H1 (cell line): ENCODE measurements around the gene KLRC3. TPM values are rescaled to one million over a fixed set of nuclear protein-coding genes. Genes with fewer than 3 reads are reported as not detected.
"Not testable (repeated sequence)": the region's sequence is repeated elsewhere in the genome, so short reads cannot be mapped to it uniquely, and the experiment has no call there.

Source experiments
- CTCF ChIA-PET: fragments of 300-600 bp; sonication (Branson Sonifier 250); formaldehyde crosslinking; loops from one replicate; lab custom pipeline; 2021; ENCODE audit not compliant: partially characterized antibody; lab: Charles Lee
- POLR2A ChIA-PET: fragments of 300-600 bp; sonication (Branson Sonifier 250); formaldehyde crosslinking; loops from one replicate; lab custom pipeline; 2021; ENCODE audit warnings: inconsistent platforms; ENCODE audit not compliant: partially characterized antibody; lab: Charles Lee
- DNase-seq, 2 experiments: peaks; one replicate each; pipeline versions ENCODE4 v3.0.0 to v3.0.0-alpha.2; 2010 to 2022; ENCODE audit warnings: low spot score in 2 of 2, low read depth in 1 of 2, mixed read lengths in 1 of 2
- FAIRE-seq: peaks from 2 replicates; lab custom pipeline; 2011; peaks lifted over from hg19 to GRCh38; lab: Jason Lieb, UNC
- H2AFZ ChIP-seq: 2 replicates; pipeline ENCODE4 v1.8.1; 2012; ENCODE audit warnings: low read length, inconsistent platforms
- H2AK5ac ChIP-seq: 2 replicates; pipeline ENCODE4 v1.6.1; 2013; ENCODE audit warnings: low read depth, low read length
- H2BK120ac ChIP-seq: replicated peaks from 2 replicates; pipeline ENCODE3; 2013; ENCODE audit warnings: low read depth, low read length, inconsistent platforms
- H2BK12ac ChIP-seq: 2 replicates; pipeline ENCODE4 v1.6.1; 2013; ENCODE audit warnings: low read depth, low read length
- H2BK15ac ChIP-seq: 2 replicates; pipeline ENCODE4 v1.6.1; 2013; ENCODE audit warnings: low read length
- H2BK20ac ChIP-seq: 2 replicates; pipeline ENCODE4 v1.6.1; 2013; ENCODE audit warnings: low read length
- H2BK5ac ChIP-seq: 2 replicates; pipeline ENCODE4 v1.6.1; 2013; ENCODE audit warnings: low read depth, low read length
- H3K14ac ChIP-seq: 2 replicates; pipeline ENCODE4 v1.6.1; 2013; ENCODE audit warnings: inconsistent platforms; ENCODE audit not compliant: insufficient read length
- H3K18ac ChIP-seq: 2 replicates; pipeline ENCODE4 v1.6.1; 2013; ENCODE audit warnings: low read length; ENCODE audit errors: extremely low read depth
- H3K23ac ChIP-seq: 2 replicates; pipeline ENCODE4 v1.6.1; 2013; ENCODE audit warnings: inconsistent platforms; ENCODE audit not compliant: insufficient read length
- H3K23me2 ChIP-seq: 2 replicates; pipeline ENCODE4 v1.6.1; 2013; ENCODE audit warnings: low read depth, low read length
- H3K27ac ChIP-seq: 2 replicates; pipeline ENCODE4 v1.6.1; 2011; ENCODE audit warnings: low read depth, low read length, inconsistent platforms
- H3K27me3 ChIP-seq, 4 experiments: replicated peaks in 1 of 4; 1 replicate in 1 of 4; 2 replicates in 3 of 4; pipeline versions ENCODE4 v1.6.1 to v1.8.1; 2011 to 2013; ENCODE audit warnings: low read length in 3 of 4, mild to moderate bottlenecking in 3 of 4, inconsistent platforms in 2 of 4, mixed read lengths in 2 of 4, moderate library complexity in 1 of 4; ENCODE audit not compliant: control insufficient read depth in 3 of 4, insufficient read depth in 3 of 4; ENCODE audit errors: extremely low read depth in 1 of 4
- H3K36me3 ChIP-seq, 4 experiments: 2 replicates each; pipeline versions ENCODE4 v1.6.1 to v1.8.1; 2011 to 2013; ENCODE audit warnings: mild to moderate bottlenecking in 4 of 4, low read length in 3 of 4, moderate library complexity in 2 of 4, control low read depth in 1 of 4, inconsistent platforms in 1 of 4; ENCODE audit not compliant: insufficient read depth in 4 of 4, control insufficient read depth in 2 of 4
- H3K4ac ChIP-seq: replicated peaks from 2 replicates; pipeline ENCODE3; 2013; ENCODE audit warnings: low read length, low read depth, mixed read lengths, inconsistent platforms; ENCODE audit not compliant: insufficient read length
- H3K4me1 ChIP-seq, 4 experiments: replicated peaks in 1 of 4; 1 replicate in 1 of 4; 2 replicates in 3 of 4; pipeline versions ENCODE4 v1.6.1 to v1.8.1; 2011 to 2013; ENCODE audit warnings: low read length in 3 of 4, inconsistent platforms in 2 of 4, mixed read lengths in 1 of 4; ENCODE audit not compliant: insufficient read depth in 4 of 4, control insufficient read depth in 3 of 4
- H3K4me2 ChIP-seq, 2 experiments: 2 replicates each; pipeline versions ENCODE4 v1.6.1 to v1.8.1; 2011 to 2013; ENCODE audit warnings: low read depth in 2 of 2, low read length in 2 of 2, control low read depth in 1 of 2, inconsistent platforms in 1 of 2, mild to moderate bottlenecking in 1 of 2; ENCODE audit not compliant: insufficient read depth in 1 of 2
- H3K4me3 ChIP-seq, 4 experiments: fragments of 200-600, 300-600 bp in 1 of 4; sonication (generic), shearing (Covaris generic), sonication (Bioruptor Twin) in 1 of 4; 2 replicates each; pipeline versions ENCODE4 v1.5.1 to v1.8.1; 2011 to 2016; ENCODE audit warnings: low read length in 4 of 4, low read depth in 3 of 4, control low read depth in 2 of 4, inconsistent platforms in 2 of 4, mild to moderate bottlenecking in 2 of 4, mixed read lengths in 1 of 4, moderate library complexity in 1 of 4; ENCODE audit not compliant: insufficient read depth in 2 of 4; ENCODE audit errors: extremely low read depth in 1 of 4
- H3K56ac ChIP-seq: replicated peaks from 2 replicates; pipeline ENCODE3; 2013; ENCODE audit warnings: low read depth, mild to moderate bottlenecking, mixed read lengths, low read length, inconsistent platforms; ENCODE audit not compliant: insufficient read length
- H3K79me1 ChIP-seq: 2 replicates; pipeline ENCODE4 v1.6.1; 2013; ENCODE audit warnings: low read depth, low read length, control low read depth
- H3K79me2 ChIP-seq, 2 experiments: 2 replicates each; pipeline versions ENCODE4 v1.6.1 to v1.8.1; 2012 to 2013; ENCODE audit warnings: low read length in 2 of 2, mild to moderate bottlenecking in 2 of 2, inconsistent platforms in 1 of 2; ENCODE audit not compliant: insufficient read depth in 2 of 2, control insufficient read depth in 1 of 2
- H3K9ac ChIP-seq, 4 experiments: replicated peaks in 1 of 4; 1 replicate in 1 of 4; 2 replicates in 3 of 4; pipeline versions ENCODE4 v1.6.1 to v1.8.1; 2011 to 2013; ENCODE audit warnings: low read depth in 3 of 4, low read length in 3 of 4, control low read depth in 2 of 4, mild to moderate bottlenecking in 2 of 4, moderate library complexity in 2 of 4, inconsistent platforms in 1 of 4; ENCODE audit errors: extremely low read depth in 1 of 4
- H3K9me3 ChIP-seq, 2 experiments: 2 replicates each; pipeline versions ENCODE4 v1.6.1 to v1.8.1; 2012 to 2013; ENCODE audit warnings: mild to moderate bottlenecking in 2 of 2, moderate library complexity in 2 of 2, control low read depth in 1 of 2, inconsistent platforms in 1 of 2, low read depth in 1 of 2, low read length in 1 of 2, mixed read lengths in 1 of 2; ENCODE audit not compliant: insufficient read depth in 2 of 2
- H4K20me1 ChIP-seq, 2 experiments: replicated peaks in 1 of 2; 2 replicates each; pipeline versions ENCODE3 to v1.8.1; 2011 to 2013; ENCODE audit warnings: inconsistent platforms in 2 of 2, low read length in 2 of 2, mild to moderate bottlenecking in 1 of 2; ENCODE audit not compliant: insufficient read depth in 2 of 2, control insufficient read depth in 1 of 2
- H4K5ac ChIP-seq: 2 replicates; pipeline ENCODE4 v1.6.1; 2013; ENCODE audit warnings: low read length, low read depth, mixed read lengths, inconsistent platforms; ENCODE audit not compliant: insufficient read length
- H4K8ac ChIP-seq: 2 replicates; pipeline ENCODE4 v1.8.0; 2013; ENCODE audit warnings: mild to moderate bottlenecking, moderate library complexity, low read length, inconsistent platforms; ENCODE audit not compliant: insufficient read depth; ENCODE audit errors: extremely low read depth
- H4K91ac ChIP-seq: replicated peaks from 2 replicates; pipeline ENCODE3; 2013; ENCODE audit warnings: low read length, mixed read lengths, inconsistent platforms; ENCODE audit not compliant: insufficient read length
- WGBS, 2 experiments: shearing (Covaris generic) in 1 of 2; methylation state at CpG; one replicate each; pipeline versions ENCODE4 v1.1.6 to v1.1.7; 2013 to 2015; ENCODE audit warnings: low lambda C conversion rate in 2 of 2, mixed read lengths in 2 of 2, inconsistent platforms in 1 of 2, low coverage in 1 of 2, missing lambda C conversion rate in 1 of 2; ENCODE audit not compliant: insufficient replicate concordance in 2 of 2, insufficient coverage in 1 of 2, insufficient read length in 1 of 2; ENCODE audit errors: extremely low coverage in 1 of 2, missing lambda C conversion rate in 1 of 2; 5-methylcytosine and 5-hydroxymethylcytosine counted together
- polyA plus RNA-seq, 7 experiments: library from polyadenylated mRNA; depleted of rRNA in 3 of 7; stranded (reverse) in 5 of 7; unstranded in 2 of 7; fragments of >200 nt in 5 of 7; fragments of 200-250 nt in 2 of 7; gene quantifications; 1 replicate in 5 of 7; 2 replicates in 1 of 7; 4 replicates in 1 of 7; pipeline versions ENCODE4 v1.2.1 to v1.2.3, GENCODE V29; 2011 to 2013; ENCODE audit warnings: missing spikeins in 2 of 7, mixed read lengths in 2 of 7
- total RNA-seq: library from RNA; stranded (reverse); fragmentation: NEBNext Ultra II Directional; extraction: Animal tissue kit (Norgen Biotek cat#: 25700); gene quantifications from 2 replicates; pipeline ENCODE4 v1.2.1, GENCODE V29; 2021

The KLRC3 gene
- total and polyA plus RNA-seq, 2 of the 8 experiments (the other 6 are each of a cell fraction or from before 2014, with no cell fraction given): not detected

GRCh38 chr12:10435816-10436215 is 15.4 kb upstream of the KLRC3 start, which contains the start of gene KLRC2:
Gene KLRC2 (minus strand): TSS chr12:10436010. CDS start chr12:10435986, 24 bp downstream.
- H2AK5ac ChIP-seq, H3K4me1 ChIP-seq, H3K4ac ChIP-seq, H3K23me2 ChIP-seq, H2BK120ac ChIP-seq, H3K79me2 ChIP-seq, H2AFZ ChIP-seq, H3K56ac ChIP-seq, H3K9me3 ChIP-seq, H3K18ac ChIP-seq, H3K27me3 ChIP-seq, H3K36me3 ChIP-seq, CTCF ChIA-PET, H4K91ac ChIP-seq, POLR2A ChIA-PET, H3K9ac ChIP-seq, H3K4me3 ChIP-seq, H3K14ac ChIP-seq, H4K20me1 ChIP-seq, H4K8ac ChIP-seq, H3K23ac ChIP-seq, H3K27ac ChIP-seq, H2BK15ac ChIP-seq, H3K4me2 ChIP-seq, H2BK20ac ChIP-seq, H3K79me1 ChIP-seq, H4K5ac ChIP-seq, FAIRE-seq, H2BK5ac ChIP-seq, H2BK12ac ChIP-seq, DNase-seq: not testable (repeated sequence)
- 62% methylated on average over 3 of the region's 3 CpGs; no CpG with 5 or more reads in 1 of the 2 experiments for WGBS, 2 experiments

- H3K36me3 ChIP-seq, H2AK5ac ChIP-seq, H3K18ac ChIP-seq, H3K79me1 ChIP-seq, H2BK12ac ChIP-seq, H3K27me3 ChIP-seq, H4K20me1 ChIP-seq, H4K91ac ChIP-seq, H3K23ac ChIP-seq, H2BK15ac ChIP-seq, H3K4me1 ChIP-seq, H4K8ac ChIP-seq, H3K23me2 ChIP-seq, H2AFZ ChIP-seq, H3K79me2 ChIP-seq, H3K56ac ChIP-seq, H3K4ac ChIP-seq, H2BK120ac ChIP-seq, POLR2A ChIA-PET, H3K27ac ChIP-seq, H4K5ac ChIP-seq, H3K14ac ChIP-seq, H2BK5ac ChIP-seq, CTCF ChIA-PET, H3K9ac ChIP-seq, H3K9me3 ChIP-seq, DNase-seq, H3K4me3 ChIP-seq, H2BK20ac ChIP-seq, H3K4me2 ChIP-seq: not testable (repeated sequence)
- 77% methylated on average over 4 of the region's 4 CpGs; no CpG with 5 or more reads in 1 of the 2 experiments for WGBS, 2 experiments
- FAIRE-seq: peak; percentile 55
Observed at GRCh38 chr12:10430623-10431022, 10.2 kb upstream of the KLRC3 start.
